Activated T-helper 9 cell treated with anti-CD3 and anti-CD28 coated beads, Interleukin-2, amount 50 U/mL, for 16 hours (primary cell): ENCODE data around the gene BRD3.
"Not testable (repeated sequence)": the region's sequence is repeated elsewhere in the genome, so short reads cannot be mapped to it uniquely, and the experiment has no call there.

Source experiments
- DNase-seq: peaks from one replicate; pipeline ENCODE4 v3.0.0-alpha.2; 2020; ENCODE audit warnings: low read depth

BRD3 gene

DNA sequence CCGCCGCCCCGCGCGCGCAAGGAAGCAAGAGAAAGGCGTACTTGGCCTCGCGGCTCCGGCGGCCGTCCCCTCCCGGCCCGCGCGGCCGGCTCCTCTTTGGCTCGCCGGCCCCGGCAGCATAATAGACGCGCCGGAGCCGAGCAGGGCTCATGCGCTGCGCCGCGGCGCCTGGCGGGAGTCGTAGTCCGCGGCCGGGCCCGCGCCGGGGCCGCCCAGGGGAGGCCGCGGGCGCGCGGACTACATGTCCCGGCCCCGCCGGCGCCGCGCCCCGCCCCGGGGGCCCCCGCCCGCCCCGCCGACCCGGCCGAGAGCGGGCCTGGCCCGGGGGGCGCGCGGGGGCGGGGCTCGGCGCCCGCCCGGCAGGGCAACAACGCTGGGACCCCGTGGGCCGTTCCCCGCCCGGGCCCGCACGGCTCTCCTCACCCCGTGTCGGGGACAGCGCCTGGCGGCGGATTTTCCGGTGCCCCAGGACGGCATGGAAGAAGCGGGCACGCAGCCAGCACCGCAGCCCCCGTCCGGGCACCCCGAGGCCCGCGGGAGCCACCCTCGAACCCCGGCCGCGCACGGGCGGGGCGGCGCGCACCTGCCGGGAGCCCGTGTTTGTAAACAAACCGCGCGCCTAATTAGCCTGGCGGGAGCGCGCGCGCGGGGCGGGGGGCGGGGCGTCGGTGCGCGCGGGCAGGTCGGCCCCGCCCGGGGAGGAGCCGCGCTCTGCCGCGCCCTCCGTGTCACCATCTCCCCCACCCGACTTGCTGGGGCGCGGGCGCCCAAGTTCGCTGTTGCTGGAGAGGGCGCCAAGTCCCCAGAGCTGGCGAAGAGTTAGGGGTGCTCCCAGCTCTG is at the start of gene BRD3:
BRD3 (minus strand) TSS at position 123 of the 840 bp plus-strand sequence. CDS start 14,549 bp downstream, outside the sequence.
- peak; percentile 75 for DNase-seq

DNA sequence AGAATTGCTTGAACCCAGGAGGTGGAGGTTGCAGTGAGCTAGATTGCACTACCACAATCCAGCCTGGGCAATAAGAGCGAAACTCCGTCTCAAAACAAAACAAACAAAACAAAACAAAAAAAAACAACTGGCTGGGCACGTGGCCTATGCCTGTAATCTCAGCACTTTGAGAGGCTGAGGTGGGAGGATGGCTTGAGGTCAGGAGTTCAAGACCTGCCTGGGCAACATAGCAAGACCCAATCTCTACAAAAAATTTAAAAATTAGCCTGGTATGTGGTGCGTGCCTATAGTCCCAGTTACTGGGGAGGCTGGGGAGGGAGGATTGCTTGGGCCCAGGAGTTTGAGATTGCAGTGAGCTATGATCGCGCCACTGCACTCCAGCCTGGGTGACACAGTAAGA is 44.7 kb upstream of the BRD3 start:
- DNase-seq = no peak

DNA sequence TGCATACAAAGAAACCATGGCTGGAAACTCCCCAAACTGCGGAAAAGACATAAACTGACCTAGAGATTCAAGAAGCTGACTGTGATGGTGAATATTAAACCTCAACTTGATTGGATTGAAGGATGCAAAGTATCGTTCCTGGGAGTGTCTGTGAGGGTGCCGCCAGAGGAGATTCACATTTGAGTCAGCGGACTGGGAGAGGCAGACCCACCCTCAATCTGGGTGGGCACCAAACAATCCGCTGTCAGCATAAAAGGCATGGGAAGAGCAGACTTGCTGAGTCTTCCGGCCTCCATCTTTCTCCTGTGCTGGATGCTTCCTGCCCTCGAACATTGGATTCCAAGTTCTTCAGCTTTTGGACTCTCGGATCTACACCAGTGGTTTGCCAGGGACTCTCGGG is 43.2 kb upstream of the BRD3 start:
- DNase-seq = no peak

DNA sequence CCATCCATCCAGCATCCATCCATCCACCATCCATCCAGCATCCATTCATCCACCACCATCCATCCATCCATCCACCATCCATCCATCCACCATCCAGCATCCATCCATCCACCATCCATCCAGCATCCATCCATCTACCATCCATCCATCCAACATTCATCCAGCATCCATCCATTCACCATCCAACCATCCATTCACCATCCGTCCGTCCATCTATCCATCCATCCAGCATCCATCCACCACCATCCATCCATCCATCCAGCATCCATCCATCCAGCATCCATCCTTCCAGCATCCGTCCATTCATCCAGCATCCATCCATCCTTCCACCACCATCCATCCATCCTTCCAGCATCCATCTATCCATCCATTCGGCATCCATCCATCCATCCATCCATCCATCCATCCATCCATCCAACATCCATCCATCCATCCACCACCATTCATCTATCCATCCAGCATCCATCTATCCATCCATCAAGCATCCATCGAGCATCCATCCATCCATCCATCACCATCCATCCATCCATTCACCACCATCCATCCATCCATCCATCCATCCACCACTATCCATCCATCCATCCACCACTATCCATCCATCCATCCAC is 35.7 kb upstream of the BRD3 start:
- no peak for DNase-seq

- no peak for DNase-seq
Measured at GRCh38 chr9:134101623-134102149, 33.9 kb upstream of the BRD3 start.

DNA sequence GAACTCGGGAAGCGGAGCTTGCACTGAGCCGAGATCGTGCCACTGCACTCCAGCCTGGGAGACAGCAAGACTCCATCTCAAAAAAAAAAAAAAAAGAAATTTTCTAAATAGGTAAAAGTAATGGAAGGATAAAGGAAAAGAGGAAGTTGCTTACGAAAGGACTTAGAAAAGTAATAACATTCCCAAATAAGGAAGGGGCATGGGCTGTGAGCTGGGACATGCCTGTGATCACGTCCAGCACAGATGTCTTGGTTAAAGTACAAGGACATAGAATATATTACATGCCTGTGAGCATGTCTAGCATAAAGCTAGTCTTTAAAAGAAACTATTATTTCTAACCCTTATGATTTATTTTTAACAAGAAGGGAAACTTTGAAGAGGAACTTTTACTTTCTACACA is 33.3 kb upstream of the BRD3 start:
- not testable (repeated sequence) for DNase-seq

GRCh38 chr9:134100040-134100439 is 32.2 kb upstream of the BRD3 start:
- DNase-seq = no peak

- DNase-seq = peak; percentile 17
Measured at GRCh38 chr9:134099123-134099761, 31.4 kb upstream of the BRD3 start.

DNA sequence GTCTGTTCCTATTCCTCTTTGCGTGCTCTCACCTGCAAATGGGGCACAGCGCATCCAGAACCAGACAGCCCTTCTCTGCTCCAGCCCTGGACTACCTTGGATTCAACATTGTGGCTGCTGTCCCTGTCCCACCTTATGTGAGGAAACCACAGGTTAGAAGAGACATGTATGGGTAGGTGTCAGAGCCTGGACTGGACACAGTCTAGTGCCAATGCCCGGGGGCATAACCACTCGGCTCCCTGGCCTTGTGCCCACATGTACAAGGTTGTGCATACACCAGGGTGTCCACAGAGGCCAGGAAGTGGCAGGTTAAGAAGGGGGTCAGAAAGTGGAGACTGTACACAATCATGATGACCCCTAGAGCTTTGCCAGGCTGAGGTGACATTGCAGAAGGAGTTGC is 22.1 kb upstream of the BRD3 start:
- no peak for DNase-seq

DNA sequence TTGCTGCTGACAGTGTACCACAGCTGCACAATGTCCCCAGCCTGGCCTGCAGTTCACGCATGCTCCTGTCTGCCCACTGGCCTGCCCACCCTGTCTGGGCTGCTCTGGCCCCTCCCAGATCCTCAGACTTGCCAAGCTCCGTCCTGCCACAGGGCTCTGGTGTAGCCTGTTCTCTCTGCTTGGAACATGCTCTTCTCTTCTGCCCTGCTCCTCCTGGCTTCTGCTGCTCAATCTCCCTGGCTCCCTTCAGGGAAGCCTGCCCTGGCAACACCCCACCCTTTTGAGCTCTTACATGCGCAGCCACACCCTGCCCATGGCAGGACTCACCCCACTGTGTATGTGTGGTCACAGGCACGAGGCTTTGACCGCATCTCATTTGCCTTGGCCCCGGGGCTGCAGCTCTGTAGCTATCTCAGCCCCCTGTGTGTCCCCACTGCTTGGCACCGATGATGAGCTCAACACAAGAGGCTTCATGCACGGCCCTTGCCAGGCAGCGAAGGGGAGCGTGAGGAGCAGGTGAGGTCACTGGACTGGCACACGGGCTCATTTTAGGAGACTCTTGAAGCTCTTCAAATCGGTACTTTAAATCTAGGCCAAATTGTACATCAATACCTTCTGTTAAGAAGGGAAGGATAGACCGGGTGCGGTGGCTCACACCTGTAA is 20.4 kb upstream of the BRD3 start:
- no peak for DNase-seq

GRCh38 chr9:134085674-134086073 is 17.8 kb upstream of the BRD3 start:
- no peak for DNase-seq

GRCh38 chr9:134083451-134083850 is 15.6 kb upstream of the BRD3 start:
- no peak for DNase-seq

GRCh38 chr9:134076644-134077043 is 8.8 kb upstream of the BRD3 start:
- DNase-seq = no peak

DNA sequence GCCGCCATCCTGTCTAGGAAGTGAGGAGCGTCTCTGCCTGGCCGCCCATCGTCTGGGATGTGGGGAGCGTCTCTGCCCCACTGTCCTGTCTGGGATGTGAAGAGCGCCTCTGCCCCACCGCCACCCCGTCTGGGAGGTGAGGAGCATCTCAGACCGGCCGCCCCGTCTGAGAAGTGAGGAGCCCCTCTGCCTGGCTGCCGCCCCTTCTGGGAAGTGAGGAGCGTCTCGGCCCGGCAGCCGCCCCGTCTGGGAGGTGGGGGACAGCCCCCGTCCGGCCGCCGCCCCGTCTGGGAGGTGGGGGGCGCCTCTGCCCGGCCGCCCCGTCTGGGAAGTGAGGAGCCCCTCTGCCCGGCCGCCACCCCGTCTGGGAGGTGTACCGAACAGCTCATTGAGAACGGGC is 7.9 kb upstream of the BRD3 start:
- DNase-seq = not testable (repeated sequence)

GRCh38 chr9:134073500-134073899 is 5.7 kb upstream of the BRD3 start:
- no peak for DNase-seq

DNA sequence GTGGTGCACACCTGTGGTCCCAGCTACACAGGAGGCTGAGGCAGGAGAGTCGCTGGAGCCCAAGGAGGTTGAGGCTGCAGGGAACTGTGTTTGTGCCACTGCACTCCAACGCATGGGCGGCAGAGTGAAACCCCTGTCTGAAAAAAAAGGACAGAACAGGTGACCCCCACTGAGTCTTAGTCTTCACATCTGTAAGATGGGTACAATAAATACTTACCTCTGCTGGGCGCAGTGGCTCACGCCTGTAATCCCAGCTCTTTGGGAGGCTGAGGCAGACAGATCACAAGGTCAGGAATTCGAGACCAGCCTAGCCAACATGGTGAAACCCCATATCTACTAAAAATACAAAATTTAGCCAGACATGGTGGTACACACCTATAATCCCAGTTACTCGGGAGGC is 4.9 kb upstream of the BRD3 start:
- not testable (repeated sequence) for DNase-seq

GRCh38 chr9:134071149-134071548 is 3.3 kb upstream of the BRD3 start:
- no peak for DNase-seq

GRCh38 chr9:134069480-134070399 is 1.9 kb upstream of the BRD3 start:
- DNase-seq = no peak

- DNase-seq = no peak
Measured at GRCh38 chr9:134068744-134069479, 1.1 kb upstream of the BRD3 start.
